OCI-LY7 (cell line): ENCODE measurements around the gene CEP112.

Source experiments
- EZH2phosphoT487 ChIP-seq: fragments of 200-600 bp; sonication (generic); IDR thresholded peaks from 2 replicates; pipeline ENCODE4 v1.6.1; 2018; ENCODE audit warnings: low read depth, borderline replicate concordance, mild to moderate bottlenecking, mixed run types, antibody characterized with exemption, low read length, moderate library complexity, mixed read lengths
- TF ChIP-seq, protein P1 (sequence below): fragments of 200-600 bp; sonication (generic); conservative IDR thresholded peaks from 2 replicates; pipeline ENCODE4 v1.5.1; 2014; ENCODE audit warnings: mild to moderate bottlenecking, antibody characterized with exemption, low read length, moderate library complexity, mixed read lengths

DNA sequence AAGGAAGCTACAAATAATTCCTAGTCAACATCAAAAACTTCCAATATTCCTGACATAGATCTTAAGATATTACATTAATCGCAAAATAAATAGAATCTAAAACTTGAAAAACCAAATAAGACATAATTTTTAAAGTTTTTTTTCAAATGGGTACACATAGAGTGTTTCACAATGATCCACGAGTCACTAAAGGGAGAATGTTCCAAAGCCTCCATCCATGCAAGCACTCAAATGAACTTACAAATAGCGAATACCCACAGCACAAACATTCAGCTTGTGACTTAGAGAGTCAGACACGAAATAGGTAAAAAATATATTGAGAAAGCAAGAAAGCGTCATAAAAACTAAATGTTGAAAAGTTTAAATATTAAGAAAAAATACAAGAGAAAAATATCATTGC lies 65.7 kb downstream of the CEP112 start:
- TF ChIP-seq, protein P1, sequence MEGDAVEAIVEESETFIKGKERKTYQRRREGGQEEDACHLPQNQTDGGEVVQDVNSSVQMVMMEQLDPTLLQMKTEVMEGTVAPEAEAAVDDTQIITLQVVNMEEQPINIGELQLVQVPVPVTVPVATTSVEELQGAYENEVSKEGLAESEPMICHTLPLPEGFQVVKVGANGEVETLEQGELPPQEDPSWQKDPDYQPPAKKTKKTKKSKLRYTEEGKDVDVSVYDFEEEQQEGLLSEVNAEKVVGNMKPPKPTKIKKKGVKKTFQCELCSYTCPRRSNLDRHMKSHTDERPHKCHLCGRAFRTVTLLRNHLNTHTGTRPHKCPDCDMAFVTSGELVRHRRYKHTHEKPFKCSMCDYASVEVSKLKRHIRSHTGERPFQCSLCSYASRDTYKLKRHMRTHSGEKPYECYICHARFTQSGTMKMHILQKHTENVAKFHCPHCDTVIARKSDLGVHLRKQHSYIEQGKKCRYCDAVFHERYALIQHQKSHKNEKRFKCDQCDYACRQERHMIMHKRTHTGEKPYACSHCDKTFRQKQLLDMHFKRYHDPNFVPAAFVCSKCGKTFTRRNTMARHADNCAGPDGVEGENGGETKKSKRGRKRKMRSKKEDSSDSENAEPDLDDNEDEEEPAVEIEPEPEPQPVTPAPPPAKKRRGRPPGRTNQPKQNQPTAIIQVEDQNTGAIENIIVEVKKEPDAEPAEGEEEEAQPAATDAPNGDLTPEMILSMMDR: no peak
- no peak for TF ChIP-seq EZH2phosphoT487
